GM21786 (cell line): ENCODE results near the gene FHIT.
A peak's percentile ranks its signal among the peaks of the same experiment; 100 is the strongest.
"Not testable (repeated sequence)": the region's sequence is repeated elsewhere in the genome, so short reads cannot be mapped to it uniquely, and the experiment has no call there.

Source experiments
- ATAC-seq: cut with Tn5 transposase; IDR thresholded peaks from one replicate; pipeline ENCODE4 v1.9.1; 2021; ENCODE audit not compliant: unreplicated experiment

Gene FHIT

GRCh38 chr3:61227799-61228198, 23.5 kb downstream of the FHIT start:
- ATAC-seq: no peak

GRCh38 chr3:61226166-61226686, 25.0 kb downstream of the FHIT start:
- ATAC-seq: no peak

GRCh38 chr3:61224823-61225222, 26.4 kb downstream of the FHIT start:
- ATAC-seq: no peak

- no peak for ATAC-seq
Observed at GRCh38 chr3:61223451-61223850, 27.8 kb downstream of the FHIT start.

GRCh38 chr3:61222467-61222866, 28.8 kb downstream of the FHIT start:
- ATAC-seq: no peak

- ATAC-seq: no peak
Observed at GRCh38 chr3:61221759-61222362, 29.4 kb downstream of the FHIT start.

GRCh38 chr3:61218504-61218903, 32.7 kb downstream of the FHIT start:
- ATAC-seq: no peak

GRCh38 chr3:61216171-61216570, 35.1 kb downstream of the FHIT start:
- ATAC-seq: not testable (repeated sequence)

GRCh38 chr3:61202086-61202485, 49.2 kb downstream of the FHIT start:
- no peak for ATAC-seq

GRCh38 chr3:61201071-61201470, 50.2 kb downstream of the FHIT start:
- no peak for ATAC-seq

- no peak for ATAC-seq
Observed at GRCh38 chr3:61200270-61200669, 51.0 kb downstream of the FHIT start.

- ATAC-seq: no peak
Observed at GRCh38 chr3:61199843-61200242, 51.4 kb downstream of the FHIT start.

- ATAC-seq: no peak
Observed at GRCh38 chr3:61194892-61195538, 56.2 kb downstream of the FHIT start.

- ATAC-seq: no peak
Observed at GRCh38 chr3:61192222-61192621, 59.0 kb downstream of the FHIT start.

GRCh38 chr3:61190205-61190604, 61.0 kb downstream of the FHIT start:
- not testable (repeated sequence) for ATAC-seq

GRCh38 chr3:61186030-61186429, 65.2 kb downstream of the FHIT start:
- no peak for ATAC-seq

GRCh38 chr3:61184956-61185355, 66.3 kb downstream of the FHIT start:
- ATAC-seq: no peak

- peak; percentile 50 for ATAC-seq
Observed at GRCh38 chr3:61182662-61183061, 68.6 kb downstream of the FHIT start.

GRCh38 chr3:61181874-61182273, 69.4 kb downstream of the FHIT start:
- ATAC-seq: peak; percentile 97

GRCh38 chr3:61180206-61180605, 71.0 kb downstream of the FHIT start:
- ATAC-seq: no peak

- ATAC-seq: no peak
Observed at GRCh38 chr3:61178167-61178566, 73.1 kb downstream of the FHIT start.

- ATAC-seq: no peak
Observed at GRCh38 chr3:61177450-61177849, 73.8 kb downstream of the FHIT start.

GRCh38 chr3:61173676-61174075, 77.6 kb downstream of the FHIT start:
- no peak for ATAC-seq
